Activated CD4-positive, alpha-beta T cell treated with anti-CD3 and anti-CD28 coated beads, Interleukin-2, amount 50 U/mL, for 4 hours (primary cell): ENCODE results near the gene CMIP.
A peak's percentile ranks its signal among the peaks of the same experiment; 100 is the strongest.
"Not testable (repeated sequence)": the region's sequence is repeated elsewhere in the genome, so short reads cannot be mapped to it uniquely, and the experiment has no call there.

ENCODE experiments used
- DNase-seq, 2 experiments: peaks; one replicate each; pipeline ENCODE4 v3.0.0-alpha.2; 2020

The CMIP gene

DNA sequence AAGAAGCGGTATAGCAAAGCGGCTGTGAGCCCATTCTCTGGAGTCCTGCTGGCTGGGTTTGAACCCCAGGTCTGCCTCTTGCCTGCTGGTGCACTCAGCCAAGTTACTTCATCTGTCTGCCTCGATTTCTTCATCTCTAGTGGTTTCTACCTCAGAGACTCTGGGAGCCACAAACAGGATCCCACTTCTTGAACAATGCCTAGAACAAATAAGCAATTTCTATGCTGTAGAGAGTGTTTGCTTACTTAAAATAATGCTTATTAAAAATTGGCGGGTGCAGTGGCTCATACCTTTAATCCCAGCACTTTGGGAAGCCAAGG lies 75.5 kb downstream of the CMIP start:
- DNase-seq: no peak

DNA sequence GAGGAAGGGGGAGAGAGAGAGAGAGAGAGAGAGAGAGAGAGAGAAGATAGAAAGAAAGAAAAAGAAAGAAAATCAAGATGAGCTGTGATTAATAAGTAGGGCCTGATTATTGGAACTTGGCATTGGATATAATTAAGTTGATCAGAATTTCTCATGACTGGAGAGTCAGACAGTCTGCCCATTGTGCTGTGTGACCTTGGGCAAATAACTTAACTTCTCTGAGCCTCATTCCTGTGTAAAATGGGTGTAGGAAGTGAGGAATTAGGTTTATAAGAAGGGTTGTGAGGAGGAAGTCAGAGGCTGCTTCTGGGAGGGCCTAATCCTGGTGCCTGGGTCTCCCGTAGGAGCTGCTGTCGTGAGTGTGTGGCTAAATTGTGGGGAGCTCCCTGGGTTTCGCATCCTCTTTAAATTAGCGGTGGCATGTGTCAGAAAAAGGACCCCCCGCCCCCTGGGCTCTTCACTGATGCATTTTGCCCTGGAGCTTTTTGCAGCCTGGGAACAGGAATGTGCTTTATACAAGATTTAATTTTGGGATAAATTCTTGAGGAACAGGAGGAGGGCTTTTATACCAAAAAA lies 76.0 kb downstream of the CMIP start:
- DNase-seq: no peak

DNA sequence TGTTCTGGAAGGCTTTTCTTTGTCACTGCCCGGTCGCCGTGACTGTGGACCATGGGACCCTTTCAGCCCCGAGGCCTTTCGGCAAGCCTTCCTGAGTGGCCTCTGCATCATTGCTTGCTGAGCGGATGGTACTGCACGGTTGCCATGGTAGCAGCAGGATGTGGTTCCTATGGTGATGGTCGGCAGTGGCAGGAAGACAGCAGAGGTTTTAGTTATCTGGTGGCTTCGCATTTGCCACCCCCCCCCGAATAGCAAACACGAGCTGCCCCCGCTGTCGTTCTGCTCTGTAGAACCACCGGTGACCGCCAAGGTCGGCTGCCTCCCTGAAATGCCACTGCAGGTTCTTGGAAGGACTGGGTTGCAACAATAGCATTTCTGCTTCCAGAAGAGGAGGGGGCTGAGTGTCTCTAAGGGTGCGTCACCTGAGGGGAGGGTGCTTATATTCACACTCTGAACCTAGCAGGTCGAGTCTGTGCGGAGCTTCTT lies 76.6 kb downstream of the CMIP start:
- DNase-seq: peak; percentile 43 to 46

DNA sequence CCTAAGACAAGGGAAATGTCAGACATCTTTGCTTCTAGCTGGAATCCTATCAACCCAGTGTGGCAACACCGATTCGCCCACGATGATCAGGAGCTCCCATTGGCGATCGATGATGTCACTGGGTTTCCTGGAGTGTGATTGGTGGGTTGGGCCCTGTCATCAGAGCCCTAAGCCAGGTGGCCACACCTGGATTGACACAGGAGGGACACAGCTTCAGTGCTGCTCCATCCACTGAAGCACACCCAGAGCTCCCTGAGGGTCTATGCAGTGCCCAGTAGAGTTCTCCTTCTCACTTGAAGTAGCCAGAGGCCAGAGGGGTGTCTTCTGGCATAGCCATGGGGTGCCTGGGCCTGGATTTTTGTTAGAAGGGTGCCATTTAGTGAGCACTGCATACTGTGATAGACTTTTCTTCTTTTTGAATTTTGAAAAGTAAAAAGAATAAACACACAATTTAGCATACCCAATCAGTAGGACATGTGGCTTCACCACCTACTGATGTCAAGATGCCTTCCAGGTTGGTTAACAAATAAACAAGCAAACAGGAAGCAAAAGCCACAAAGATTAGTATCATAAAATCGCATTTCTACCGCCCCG lies 77.6 kb downstream of the CMIP start:
- DNase-seq: no peak

DNA sequence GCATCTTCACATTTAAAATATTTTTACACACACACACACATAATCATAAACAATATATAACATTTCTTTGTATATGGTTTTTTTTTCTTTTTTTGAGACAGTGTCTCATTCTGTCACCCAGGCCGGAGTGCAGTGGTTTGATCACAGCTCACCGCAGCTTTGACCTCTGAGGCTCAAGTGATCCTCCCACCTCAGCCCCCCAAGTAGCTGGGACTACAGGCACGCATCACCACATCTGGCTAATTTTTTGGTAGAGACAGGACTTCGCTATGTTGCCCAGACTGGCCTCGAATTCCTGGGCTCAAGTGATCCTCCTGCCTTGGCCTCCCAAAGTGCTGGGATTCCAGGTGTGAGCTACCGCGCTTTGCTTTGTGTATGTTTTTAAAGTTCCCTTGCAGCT lies 78.2 kb downstream of the CMIP start:
- not testable (repeated sequence) for DNase-seq

DNA sequence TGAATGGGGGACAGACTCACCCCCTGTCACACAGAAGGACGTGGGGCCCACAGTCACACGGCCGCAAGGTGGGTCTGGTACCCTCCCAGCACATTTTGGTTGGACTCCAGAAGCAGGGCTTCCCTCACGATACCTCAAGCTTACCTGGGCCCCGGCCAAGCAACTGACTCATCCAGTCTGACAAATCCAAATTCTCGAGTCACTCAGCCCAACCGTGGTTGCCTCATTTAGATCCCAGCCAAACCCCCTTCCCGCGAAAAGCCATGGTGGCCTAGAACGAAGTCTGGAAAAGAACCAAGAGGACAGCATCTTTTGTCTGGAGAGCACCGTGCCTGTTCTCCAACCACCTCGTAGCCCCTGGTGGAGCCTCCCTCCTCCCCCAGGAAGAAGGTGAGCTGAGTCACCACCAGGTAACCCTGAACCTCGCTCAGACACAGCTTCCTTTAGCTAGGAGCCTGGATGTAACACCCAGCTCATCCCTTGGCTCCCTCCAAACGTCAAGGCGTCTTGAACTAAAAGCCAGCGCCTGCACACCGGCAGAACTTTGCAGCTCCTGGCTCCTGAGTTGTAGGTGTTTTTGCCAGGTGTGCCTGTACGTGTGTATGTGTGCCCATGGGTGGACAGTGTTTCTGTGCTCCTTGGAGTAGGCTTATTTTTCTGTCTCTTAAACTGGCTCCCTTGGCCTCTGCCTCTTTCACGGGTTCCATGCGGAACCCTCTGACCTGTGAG lies 78.9 kb downstream of the CMIP start:
- DNase-seq: no peak

DNA sequence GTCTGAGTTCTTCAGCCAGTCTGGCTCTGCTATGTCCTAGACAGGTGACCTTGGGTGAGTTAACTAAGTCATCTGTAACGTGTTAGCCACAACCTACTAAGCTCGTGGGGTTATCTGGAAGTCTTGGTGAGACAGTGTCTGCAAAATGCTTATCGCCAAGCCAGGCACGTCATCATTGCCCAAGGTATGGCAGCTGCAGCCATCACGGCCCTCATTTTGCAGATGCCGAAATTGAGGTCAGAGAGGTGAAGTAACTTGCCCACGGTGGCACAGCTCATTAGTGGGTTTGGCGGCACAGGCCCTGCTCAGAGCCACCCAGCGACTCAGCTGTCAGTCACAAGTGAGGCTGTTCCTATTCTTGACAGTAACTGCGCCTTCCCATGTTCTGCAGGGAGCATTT lies 79.8 kb downstream of the CMIP start:
- DNase-seq: peak; percentile 20 to 25

DNA sequence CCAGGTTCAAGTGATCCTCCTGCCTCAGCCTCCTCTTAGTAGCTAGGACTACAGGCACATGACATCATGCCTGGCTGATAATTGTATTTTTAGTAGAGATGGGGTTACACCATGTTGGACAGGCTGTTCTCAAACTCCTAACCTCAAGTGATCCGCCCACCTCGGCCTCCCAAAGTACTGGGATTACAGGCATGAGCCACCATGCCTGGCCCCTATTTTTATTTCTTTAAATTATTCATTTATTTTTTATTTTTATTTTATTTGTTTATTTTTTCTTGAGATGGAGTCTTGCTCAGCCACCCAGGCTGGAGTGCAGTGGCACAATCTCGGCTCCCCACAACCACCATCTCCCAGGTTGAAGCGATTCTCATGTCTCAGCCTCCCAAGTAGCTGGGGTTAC lies 80.3 kb downstream of the CMIP start:
- DNase-seq: not testable (repeated sequence)

DNA sequence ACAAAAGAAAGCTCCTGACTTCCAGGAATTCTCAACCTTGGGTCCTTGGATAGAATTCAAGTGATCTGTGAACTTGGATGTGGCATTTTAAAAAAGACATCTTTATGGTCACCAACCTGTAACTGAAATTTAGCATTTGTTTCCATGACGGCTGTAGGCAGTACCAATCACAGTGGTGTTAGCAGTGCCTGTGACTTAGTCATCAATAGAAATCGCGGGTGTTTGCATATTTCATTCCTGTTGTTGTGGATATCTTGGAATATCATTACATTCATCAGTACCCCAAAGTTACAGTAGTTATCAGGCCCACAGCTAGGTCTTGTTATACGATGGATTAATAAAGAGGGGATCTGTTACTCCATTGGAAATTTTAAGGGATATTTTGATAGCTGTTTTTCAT lies 81.6 kb downstream of the CMIP start:
- DNase-seq: no peak

DNA sequence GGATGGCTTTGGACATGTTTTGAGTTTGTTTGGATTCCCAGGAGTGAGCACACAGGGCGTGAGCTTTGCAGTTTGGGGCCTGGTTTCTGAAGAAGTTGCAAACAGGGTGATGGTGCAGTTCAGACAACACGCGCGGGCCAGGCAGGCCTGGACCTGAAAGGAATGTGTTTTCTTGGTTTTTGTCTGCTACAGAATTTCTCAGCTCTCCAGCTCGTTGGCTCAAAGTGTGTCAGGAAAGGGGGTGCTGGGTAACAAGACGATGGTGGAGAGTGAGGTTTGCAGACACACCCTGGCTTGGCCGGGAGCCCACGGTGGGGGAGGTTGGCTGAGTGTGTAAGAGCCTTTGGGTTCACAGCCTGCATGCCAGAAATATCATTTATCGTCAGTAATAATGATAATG lies 82.3 kb downstream of the CMIP start:
- no peak for DNase-seq

DNA sequence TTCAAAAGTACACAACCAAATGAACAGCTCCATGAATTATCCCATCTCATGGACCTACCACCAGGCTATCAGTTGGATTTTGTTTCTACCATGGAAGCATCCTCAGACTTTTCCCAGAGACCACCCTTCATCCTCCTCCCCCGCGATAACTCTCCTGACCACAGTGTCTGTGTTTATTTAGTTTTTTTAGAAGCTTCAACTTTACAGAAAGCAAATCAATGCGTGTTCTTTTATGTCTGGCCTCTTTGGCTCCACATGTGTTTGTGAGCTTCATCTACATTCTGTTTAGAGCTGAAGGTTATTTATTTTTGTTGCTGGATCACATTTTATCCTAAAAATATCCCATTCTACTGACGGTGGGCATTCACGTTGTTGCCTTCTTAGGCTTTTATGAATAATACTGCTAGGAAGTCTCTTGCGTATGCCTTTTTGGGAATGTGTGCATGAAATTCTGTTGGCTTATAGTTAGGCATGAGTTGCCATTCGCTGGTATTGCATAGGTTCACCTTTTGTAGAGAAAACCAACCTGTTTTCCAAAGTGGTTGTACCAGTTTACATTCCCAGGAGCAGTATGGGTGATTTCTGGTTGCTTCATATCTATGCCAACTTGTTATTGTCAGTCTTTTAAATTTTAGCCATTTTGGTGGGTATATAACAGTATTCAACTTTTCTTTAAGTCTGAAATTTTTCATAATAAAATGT lies 83.0 kb downstream of the CMIP start:
- no peak for DNase-seq

DNA sequence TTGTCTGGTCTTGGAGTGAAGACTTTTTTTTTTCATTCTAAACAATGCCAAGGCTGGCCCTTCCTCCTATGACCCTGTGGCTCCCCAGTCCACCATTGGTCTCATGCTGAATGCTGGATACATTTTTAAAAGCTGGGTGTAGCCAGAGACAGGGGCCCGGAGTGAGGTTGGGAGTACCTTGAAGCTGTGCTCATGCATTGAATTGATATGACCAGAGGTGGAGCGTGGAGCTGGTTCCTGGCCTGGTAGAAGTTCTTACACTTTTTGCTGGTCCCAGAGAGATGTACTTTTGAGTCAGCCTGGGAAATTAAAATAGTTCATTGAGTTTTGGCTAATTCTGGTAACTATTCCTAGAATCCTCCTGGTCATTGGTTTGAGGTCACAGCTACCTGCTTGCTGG lies 83.6 kb downstream of the CMIP start:
- DNase-seq: no peak

DNA sequence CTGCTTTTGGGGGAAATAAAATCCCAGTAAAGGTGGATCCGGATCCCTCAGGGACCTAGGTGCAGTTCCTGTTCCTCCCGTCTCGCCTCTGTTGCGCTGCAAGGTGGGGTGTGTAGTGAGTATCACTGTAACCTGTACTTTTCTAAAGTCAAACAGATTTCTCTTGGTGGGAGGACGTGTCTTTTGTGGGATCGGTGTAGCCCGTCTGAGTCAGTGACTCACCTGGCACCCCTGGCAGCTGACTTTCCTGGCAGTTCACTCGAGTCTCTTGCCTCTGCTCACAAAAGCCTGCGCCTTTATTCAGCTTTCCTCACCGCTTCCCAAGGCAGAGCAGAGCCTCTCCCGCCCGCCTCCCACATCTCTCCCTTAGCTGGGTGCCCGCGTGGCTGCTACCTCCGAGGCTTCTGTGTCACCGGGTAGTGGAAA lies 85.7 kb downstream of the CMIP start:
- DNase-seq: no peak

DNA sequence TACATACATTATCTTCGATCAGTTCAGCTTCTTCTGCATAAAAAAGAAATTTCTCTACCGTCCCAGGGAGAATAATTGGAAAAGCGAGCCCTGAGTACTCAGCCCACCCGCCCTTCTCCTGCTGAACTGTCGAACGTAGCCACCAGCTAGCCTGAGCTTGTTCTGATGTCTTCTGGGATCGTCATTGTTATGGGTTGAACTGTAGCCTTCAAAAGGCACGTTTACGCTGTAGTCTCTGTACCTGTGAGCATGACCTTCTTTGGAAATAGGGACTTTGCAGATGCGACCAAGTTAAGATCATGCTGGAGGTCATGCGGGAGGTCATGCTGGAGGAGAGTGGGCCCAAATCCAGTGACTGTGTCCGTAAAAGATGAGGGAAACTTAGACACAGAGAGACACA lies 86.2 kb downstream of the CMIP start:
- no peak for DNase-seq

DNA sequence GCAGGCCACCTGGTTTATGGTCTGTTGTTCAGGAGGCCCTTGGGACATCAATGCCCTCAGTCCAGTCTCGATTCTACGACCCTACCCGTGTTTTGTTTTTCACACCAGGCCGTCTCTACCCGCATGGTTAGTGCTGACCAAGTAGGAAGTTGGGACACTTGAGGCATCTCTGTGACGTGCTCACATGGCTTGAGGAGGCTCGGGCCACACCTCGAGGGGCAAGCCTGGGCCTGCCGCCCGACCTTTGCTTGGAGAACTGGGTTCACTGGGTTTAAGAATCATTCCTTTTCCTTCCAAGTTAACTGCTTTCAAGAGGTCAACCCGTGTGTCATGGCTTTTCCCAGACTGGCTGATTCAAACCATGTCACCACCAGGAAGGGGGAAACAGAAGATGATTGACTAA lies 86.8 kb downstream of the CMIP start:
- no peak for DNase-seq

DNA sequence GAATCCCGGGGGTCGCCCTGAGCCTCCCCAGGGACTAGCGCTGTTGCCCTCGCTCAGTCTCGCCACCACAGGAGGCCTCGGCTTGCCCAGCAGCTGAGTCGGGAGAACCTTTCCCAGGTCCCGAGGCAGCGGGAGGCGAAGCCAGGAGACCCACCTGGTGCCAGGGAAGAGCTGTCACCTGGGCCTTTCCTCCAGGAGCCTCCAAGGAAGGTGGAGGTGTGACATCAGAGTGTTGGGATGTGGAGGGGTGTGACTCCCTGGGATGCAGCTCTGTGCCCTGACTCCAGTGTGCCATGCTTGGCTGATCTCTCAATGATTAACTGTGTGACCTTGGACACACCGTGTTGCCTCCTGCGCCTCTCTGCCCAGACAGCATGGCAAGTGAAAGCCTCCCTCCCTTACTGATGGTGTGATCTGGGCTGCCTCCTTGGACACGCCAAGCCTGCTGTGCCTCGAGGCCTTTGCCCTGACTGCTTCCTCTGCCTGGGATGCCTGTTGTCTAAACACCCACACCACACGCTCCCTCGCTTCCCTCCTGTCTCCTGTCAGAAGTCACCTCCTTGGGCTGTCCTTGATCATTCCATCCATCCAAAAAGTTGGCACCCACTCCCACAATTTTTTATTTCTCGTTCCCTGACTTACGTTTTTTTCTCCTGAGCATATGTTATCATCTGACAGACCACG lies 88.0 kb downstream of the CMIP start:
- DNase-seq: no peak

DNA sequence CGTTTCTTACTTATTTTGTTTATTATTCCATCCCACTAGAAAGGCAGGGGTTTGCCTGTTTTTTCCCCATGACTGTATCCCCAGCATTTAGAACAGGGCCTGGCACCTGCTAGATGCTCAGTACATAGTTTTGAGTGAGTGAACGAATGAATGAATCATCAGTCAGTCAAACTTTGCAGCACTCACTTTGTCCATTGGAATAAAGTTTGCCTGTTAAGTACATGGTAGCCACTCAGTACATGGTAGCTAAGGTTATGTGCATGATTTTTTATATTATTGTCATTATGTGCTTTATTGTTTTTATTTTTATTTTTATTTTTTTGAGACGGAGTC lies 88.5 kb downstream of the CMIP start:
- DNase-seq: no peak

DNA sequence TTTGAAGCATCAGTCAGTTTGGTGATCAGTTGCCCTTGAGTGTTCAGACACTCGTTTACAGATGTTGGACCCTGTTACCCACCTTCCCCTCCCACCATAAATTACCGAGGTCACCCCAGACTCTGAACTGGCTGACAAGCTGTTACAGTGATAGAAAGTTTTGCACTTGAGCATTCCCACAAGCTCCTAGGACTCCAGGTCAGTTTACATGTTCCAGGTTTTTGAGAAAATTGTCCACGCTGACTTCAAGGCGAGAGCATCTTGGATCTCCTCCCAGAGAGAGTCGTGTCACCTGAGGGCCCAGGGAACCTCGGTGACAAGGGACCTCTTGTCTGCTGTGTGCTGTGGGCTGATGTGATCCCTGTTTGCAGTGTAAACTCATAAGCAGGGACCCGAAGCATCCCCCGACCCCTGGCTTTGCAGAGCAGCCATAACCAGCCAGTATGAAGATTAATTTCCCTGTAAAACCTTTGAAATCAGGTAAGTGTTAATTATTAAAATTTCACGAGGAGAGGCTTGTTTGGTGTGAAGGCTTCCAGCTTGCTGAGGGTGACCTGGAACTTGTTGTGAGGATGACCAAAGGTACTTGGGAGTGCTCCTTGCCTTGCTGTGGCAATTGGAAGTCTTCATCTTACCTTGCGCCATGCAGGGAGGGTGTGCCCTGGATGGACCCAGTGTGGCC lies 91.2 kb downstream of the CMIP start:
- DNase-seq: no peak

DNA sequence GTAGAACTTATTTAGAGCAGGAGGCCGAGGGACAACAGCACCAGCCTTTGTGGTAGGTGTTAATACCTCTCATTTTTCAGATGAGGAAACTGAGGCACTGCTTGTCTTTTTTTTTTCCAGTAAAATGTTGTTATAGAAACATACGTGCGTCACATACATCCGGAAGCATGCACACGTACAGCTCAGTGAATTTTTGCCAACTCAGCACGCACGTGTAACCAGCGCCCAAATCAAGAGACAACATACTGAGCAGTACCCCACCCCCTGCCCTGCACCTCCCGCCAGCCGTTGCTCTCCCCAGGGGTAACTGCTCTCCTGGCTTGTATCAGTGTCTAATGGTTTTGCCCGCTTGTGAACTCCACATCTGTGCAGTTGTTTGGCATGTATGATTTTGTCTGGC lies 92.0 kb downstream of the CMIP start:
- no peak for DNase-seq

DNA sequence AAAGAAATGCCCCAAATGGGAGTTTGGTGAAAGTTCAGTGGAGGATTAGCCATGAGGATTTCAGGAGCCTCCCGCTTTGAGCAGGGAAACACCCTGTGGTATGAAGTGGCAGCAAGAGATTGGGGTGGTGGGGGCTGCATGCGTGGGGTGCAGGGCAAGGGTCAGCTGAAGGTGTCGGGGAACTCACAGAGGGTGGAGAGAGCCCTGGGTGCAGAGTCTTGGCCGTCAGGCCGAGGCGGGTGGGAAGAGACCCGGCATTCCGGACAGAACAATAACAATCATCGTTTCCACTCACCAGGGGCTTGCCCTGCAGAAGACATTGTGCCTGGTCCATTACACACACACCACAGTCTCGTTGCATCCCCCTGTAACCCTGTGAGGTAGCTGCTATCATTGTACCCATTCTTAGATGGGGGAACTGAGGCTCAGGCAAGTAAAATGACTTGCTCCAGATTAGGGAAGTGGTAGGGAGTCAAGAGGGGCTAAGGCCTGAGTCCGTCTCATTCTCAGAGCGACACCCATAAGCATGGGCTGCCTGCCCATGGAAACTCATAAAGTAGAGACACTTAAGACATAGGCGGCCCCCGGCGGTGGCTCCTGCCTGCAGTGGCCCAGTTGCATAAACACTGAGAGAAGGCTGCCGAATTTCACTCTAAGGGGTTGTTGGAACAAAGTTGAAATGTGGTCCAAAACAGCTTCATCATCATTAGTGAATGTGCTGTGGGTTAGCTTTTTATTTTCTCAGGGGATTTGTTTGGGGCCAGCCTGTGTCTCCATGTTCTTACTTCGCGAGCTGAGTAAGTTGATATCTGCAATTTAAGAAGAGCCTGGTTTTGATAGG lies 93.3 kb downstream of the CMIP start:
- DNase-seq: no peak

DNA sequence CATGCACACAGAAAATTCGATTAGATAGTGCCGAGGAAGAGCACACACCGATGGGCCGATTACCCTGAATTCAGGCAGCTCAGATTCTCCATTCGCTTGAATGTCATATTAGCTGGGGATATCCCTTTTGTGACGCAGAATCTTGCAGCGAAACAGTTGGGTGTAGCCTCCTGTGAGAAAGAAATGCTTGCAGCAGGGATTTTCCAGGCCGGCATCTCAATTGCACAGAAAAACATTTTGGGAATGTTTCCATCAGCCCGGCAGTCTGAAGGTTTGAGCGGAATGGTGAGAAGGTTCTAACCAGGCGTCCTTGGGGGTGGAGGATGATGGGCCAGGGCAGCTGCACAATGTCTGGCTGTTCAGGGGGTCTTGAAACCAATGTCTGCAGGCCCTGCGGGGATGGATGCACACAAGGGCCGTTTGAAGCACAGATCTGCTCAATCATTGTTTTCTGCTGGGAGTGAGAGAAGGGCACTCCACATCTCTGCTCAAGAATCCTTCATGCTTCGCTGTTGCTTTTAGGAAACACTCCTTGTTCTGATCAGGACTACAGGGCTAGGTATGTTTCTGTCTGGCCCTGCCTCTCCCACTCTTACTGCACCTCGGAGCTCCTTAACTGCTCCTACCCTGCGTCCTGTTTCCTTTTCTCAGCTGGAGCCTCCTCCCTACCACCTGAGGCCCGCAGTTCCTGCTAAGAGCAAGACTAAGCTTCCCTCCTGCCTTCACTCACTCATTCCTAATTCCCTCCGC lies 94.6 kb downstream of the CMIP start:
- DNase-seq: no peak
